SU-DHL-6 (cell line): ENCODE data around the gene SPEG.

Source experiments
- EZH2phosphoT487 ChIP-seq: fragments of 200-600 bp; sonication (generic), shearing (Covaris generic); conservative IDR thresholded peaks from 2 replicates; pipeline ENCODE4 v1.6.1; 2018; ENCODE audit warnings: mild to moderate bottlenecking, antibody characterized with exemption, low read length, moderate library complexity, mixed read lengths
- TF ChIP-seq, protein P1 (sequence below): fragments of 200-600 bp; sonication (generic); IDR thresholded peaks from one replicate; pipeline ENCODE4 v1.5.1; 2017; ENCODE audit warnings: antibody characterized with exemption, mild to moderate bottlenecking, low read length, moderate library complexity; ENCODE audit not compliant: insufficient read depth, poor library complexity, severe bottlenecking

DNA sequence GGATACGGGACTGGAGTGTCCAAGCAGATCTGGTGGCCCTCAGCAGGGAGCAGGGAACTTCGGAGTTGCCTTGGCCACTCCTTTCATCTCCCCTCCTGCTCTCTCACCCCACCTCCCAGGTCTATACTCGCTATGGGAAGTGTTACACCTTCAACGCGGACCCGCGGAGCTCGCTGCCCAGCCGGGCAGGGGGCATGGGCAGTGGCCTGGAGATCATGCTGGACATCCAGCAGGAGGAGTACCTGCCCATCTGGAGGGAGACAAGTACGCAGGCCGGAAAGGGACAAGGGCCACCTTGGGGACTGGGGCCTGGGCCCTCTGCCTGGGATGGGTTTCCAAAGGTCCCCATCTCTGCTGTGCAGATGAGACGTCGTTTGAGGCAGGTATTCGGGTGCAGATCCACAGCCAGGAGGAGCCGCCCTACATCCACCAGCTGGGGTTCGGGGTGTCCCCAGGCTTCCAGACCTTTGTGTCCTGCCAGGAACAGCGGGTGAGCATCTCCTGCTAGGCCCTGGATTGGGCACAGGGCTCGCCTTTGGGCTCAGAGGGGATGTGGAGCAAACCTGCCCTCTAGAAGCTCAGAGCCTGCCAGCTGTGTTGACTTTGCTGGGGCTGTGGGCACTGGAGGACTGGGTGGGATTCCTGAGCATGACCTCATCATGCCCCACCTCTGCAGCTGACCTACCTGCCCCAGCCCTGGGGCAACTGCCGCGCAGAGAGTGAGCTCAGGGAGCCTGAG, 97.2 kb downstream of the SPEG start:
- TF ChIP-seq, protein P1, sequence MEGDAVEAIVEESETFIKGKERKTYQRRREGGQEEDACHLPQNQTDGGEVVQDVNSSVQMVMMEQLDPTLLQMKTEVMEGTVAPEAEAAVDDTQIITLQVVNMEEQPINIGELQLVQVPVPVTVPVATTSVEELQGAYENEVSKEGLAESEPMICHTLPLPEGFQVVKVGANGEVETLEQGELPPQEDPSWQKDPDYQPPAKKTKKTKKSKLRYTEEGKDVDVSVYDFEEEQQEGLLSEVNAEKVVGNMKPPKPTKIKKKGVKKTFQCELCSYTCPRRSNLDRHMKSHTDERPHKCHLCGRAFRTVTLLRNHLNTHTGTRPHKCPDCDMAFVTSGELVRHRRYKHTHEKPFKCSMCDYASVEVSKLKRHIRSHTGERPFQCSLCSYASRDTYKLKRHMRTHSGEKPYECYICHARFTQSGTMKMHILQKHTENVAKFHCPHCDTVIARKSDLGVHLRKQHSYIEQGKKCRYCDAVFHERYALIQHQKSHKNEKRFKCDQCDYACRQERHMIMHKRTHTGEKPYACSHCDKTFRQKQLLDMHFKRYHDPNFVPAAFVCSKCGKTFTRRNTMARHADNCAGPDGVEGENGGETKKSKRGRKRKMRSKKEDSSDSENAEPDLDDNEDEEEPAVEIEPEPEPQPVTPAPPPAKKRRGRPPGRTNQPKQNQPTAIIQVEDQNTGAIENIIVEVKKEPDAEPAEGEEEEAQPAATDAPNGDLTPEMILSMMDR = no peak
- TF ChIP-seq EZH2phosphoT487 = no peak
